Esophagus squamous epithelium (tissue), 5 donors: ENCODE data around the gene DDOST. TPM values are rescaled to one million over a fixed set of nuclear protein-coding genes. Genes with fewer than 3 reads are reported as not detected.

ENCODE experiments used
- DNase-seq: peaks from one replicate; lab custom pipeline; 2025; lab: John Stamatoyannopoulos, UW
- H3K27ac ChIP-seq, 4 donors: fragments of 200-600 bp; sonication (generic); one replicate each; pipeline ENCODE4 v1.5.1; 2016 to 2019; ENCODE audit warnings: mild to moderate bottlenecking in 1 of 4
- H3K27me3 ChIP-seq, 4 donors: fragments of 200-600 bp; sonication (generic); 1 replicate in 3 of 4; 2 replicates in 1 of 4; pipeline versions ENCODE4 v1.5.1 to v1.6.0; 2017 to 2021; ENCODE audit warnings: antibody characterized with exemption in 1 of 4
- H3K36me3 ChIP-seq, 3 donors: fragments of 200-600 bp; sonication (generic); one replicate each; pipeline ENCODE4 v1.5.1; 2016 to 2019
- H3K4me1 ChIP-seq, 3 donors: fragments of 200-600 bp; sonication (generic); one replicate each; pipeline ENCODE4 v1.5.1; 2017 to 2019
- H3K4me3 ChIP-seq, 4 donors: fragments of 200-600 bp; sonication (generic); 1 replicate in 3 of 4; 2 replicates in 1 of 4; pipeline ENCODE4 v1.5.1; 2016 to 2019; ENCODE audit warnings: mild to moderate bottlenecking in 2 of 4, moderate library complexity in 1 of 4
- H3K9me3 ChIP-seq, 3 donors: fragments of 200-600 bp; sonication (generic); one replicate each; pipeline ENCODE4 v1.5.1; 2016 to 2019
- POLR2A ChIP-seq, 4 donors: fragments of 450-650 bp; IDR thresholded peaks; one replicate each; pipeline ENCODE4 v1.6.1; 2017; ENCODE audit warnings: antibody characterized with exemption in 4 of 4, mild to moderate bottlenecking in 4 of 4, moderate library complexity in 3 of 4
- WGBS, 2 donors: methylation state at CpG; one replicate each; pipeline ENCODE4 v1.1.5; 2018; 5-methylcytosine and 5-hydroxymethylcytosine counted together
- intact Hi-C: fragments of 100-400 bp; cut with DNase I; formaldehyde crosslinking; loops from one replicate; pipeline ENCODE4 v1.15.0; 2022
- total RNA-seq, 4 donors: library from RNA; depleted of rRNA; stranded (reverse); fragments of >200 nt; gene quantifications; one replicate each; pipeline ENCODE4 v1.1.0, GENCODE V29; 2016
- TF ChIP-seq, protein P1 (sequence below), 6 experiments: fragments of 450-650 bp in 4 of 6; fragments of 200-600 bp in 2 of 6; sonication (generic) in 2 of 6; IDR thresholded peaks; one replicate each; pipeline ENCODE4 v1.5.1; 2016 to 2019; ENCODE audit warnings: antibody characterized with exemption in 6 of 6, mild to moderate bottlenecking in 4 of 6, moderate library complexity in 4 of 6
- donor health status: DM: yes; HTN: yes; CAD: no.

Gene DDOST
- total RNA-seq, 4 donors from 2014 or later = 106 to 183 (median 127) TPM

DNA sequence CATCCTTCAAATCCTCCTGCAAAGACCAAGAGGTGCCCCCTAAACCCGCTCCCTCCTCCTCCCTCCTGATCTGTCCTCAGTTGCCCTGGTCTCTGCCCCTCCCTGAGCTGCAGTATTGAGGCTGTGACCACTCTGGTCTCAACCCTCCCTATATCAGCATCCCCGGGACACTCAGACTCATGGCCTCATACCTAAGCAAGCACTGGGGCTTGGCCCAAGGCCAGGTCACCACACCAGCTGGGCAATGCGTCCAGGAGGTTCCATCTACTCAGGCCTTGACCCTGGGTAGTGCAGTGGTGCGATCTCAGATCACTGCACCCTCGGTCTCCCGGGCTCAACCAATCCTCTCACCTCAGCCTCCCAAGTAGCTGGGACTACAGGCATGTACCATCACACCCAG lies 46.9 kb upstream of the DDOST start:
- intact Hi-C loops = no loop called here
- Histone ChIP-seq H3K27ac (no peak overlapping the region), H3K4me3 (no peak overlapping the region), H3K9me3 (no peaks in the 10 kb centered on the region), H3K27me3 (peaks cover 0 to 20% (median 0%) of the 10 kb centered on the region in 4 donors), H3K4me1 (no peaks in the 10 kb centered on the region), H3K36me3 (no peaks in the 10 kb centered on the region)
- DNase-seq = no peak
- TF ChIP-seq, protein P1, sequence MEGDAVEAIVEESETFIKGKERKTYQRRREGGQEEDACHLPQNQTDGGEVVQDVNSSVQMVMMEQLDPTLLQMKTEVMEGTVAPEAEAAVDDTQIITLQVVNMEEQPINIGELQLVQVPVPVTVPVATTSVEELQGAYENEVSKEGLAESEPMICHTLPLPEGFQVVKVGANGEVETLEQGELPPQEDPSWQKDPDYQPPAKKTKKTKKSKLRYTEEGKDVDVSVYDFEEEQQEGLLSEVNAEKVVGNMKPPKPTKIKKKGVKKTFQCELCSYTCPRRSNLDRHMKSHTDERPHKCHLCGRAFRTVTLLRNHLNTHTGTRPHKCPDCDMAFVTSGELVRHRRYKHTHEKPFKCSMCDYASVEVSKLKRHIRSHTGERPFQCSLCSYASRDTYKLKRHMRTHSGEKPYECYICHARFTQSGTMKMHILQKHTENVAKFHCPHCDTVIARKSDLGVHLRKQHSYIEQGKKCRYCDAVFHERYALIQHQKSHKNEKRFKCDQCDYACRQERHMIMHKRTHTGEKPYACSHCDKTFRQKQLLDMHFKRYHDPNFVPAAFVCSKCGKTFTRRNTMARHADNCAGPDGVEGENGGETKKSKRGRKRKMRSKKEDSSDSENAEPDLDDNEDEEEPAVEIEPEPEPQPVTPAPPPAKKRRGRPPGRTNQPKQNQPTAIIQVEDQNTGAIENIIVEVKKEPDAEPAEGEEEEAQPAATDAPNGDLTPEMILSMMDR (IDR thresholded peaks at IDR 0.05) = no peak
- no peak for TF ChIP-seq POLR2A (IDR thresholded peaks at IDR 0.05)
- WGBS, 2 donors = 67 to 93% methylated on average over 3 to 6 of the region's 6 CpGs

DNA sequence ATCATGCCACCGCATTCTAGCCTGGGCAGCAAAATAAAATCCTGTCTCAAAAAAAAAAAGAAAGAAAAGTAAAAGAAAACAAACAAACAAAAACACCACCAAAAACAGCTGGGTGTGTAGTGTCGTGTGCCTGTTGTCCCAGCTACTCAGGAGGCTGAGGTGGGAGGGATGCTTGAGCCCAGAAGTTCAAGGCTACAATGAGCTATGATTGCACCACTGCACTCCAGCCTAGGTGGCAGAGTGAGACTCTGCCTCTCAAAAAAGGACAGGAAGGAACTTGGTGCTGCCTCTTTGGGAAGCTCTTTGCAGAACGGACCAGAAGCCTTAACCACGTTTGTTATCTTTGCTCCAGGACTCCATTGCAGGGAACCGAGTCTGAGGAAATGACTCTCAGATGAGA lies 45.7 kb upstream of the DDOST start:
- intact Hi-C loops = no loop called here
- no peaks in the 10 kb centered on the region for H3K4me1 ChIP-seq
- TF ChIP-seq POLR2A (IDR thresholded peaks at IDR 0.05) = no peak
- TF ChIP-seq, protein P1 (IDR thresholded peaks at IDR 0.05) = no peak
- 53 to 71% methylated on average over 2 to 5 of the region's 5 CpGs for WGBS, 2 donors
- DNase-seq = no peak
- no peaks in the 10 kb centered on the region for H3K9me3 ChIP-seq
- no peak overlapping the region for H3K27ac ChIP-seq
- peaks cover 0 to 15% (median 0%) of the 10 kb centered on the region in 4 donors for H3K27me3 ChIP-seq
- no peak overlapping the region for H3K4me3 ChIP-seq
- no peaks in the 10 kb centered on the region for H3K36me3 ChIP-seq

DNA sequence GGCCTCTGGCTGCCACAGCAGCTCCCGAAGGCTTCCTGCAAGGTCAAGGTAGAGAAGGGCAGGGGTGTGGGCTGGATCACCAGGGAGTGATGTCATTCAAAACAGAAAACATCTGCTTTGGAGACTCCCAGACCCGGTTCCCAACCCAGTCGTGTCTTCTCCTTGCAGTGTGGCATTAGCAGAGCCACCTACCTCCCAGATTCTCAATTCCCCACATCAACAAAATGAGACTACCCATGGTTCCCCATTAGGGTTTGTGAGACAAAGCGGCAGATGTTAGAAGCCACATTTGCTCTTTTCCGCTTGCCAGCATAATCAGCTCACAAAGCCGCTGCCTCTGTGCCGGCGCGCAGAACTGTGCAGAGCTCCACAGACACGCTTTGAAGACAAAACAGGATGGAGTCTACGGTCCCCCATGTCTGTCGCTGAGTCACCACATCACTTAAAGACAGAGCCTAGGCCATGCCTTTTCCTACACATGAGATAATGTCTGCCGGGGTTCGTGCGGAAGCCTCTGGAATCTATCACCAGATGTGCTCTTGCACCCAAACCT lies 44.1 kb upstream of the DDOST start:
- intact Hi-C loops = no loop called here
- no peak overlapping the region for H3K27ac ChIP-seq
- TF ChIP-seq POLR2A (IDR thresholded peaks at IDR 0.05) = no peak
- TF ChIP-seq, protein P1 (IDR thresholded peaks at IDR 0.05) = no peak
- H3K4me3 ChIP-seq = no peak overlapping the region
- H3K36me3 ChIP-seq = no peaks in the 10 kb centered on the region
- peaks cover 0 to 11% (median 0%) of the 10 kb centered on the region in 4 donors for H3K27me3 ChIP-seq
- DNase-seq = no peak
- no peaks in the 10 kb centered on the region for H3K4me1 ChIP-seq
- 85 to 87% methylated on average over 13 to 14 of the region's 15 CpGs for WGBS, 2 donors
- H3K9me3 ChIP-seq = no peaks in the 10 kb centered on the region

DNA sequence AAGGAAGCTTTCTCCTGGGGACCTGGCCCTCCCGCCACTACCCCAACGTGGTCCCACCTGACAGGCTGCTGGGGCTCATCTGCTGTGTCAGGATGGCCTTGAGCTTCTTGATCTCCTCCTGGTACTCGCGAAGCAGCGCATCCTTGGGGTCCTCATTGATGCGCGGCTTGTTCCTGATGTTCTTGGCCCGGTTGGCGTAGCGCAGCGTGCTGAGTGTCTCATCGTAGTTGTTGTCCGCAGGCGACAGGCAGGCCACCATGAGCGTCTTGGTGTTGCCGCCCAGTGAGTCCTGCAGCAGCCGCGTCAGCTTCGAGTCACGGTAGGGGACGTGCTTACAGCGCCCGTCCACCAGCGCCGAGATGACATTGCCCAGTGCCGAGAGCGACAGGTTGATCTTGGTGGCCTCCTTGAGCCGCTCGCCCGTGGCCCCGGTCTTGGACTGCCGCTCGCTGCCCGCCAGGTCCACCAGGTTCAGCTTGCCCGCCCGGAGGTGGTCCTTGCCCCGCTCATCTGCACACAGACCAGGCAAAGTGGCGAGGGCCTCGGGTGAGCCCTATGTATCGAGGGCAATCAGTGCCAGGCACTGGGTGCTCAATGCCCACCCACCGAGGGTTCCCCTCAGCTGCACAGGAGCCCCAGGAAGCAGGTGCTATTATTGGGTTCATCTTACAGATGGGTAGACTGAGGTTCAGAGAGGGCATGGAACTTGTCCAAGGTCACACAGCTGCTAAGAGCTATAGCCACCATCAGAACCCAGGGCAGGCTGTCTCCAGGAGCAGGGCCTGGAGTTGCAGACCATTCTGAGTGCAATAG lies 43.4 kb upstream of the DDOST start:
- Histone ChIP-seq H3K4me3 (no peak overlapping the region), H3K4me1 (no peaks in the 10 kb centered on the region), H3K9me3 (no peaks in the 10 kb centered on the region), H3K36me3 (no peaks in the 10 kb centered on the region), H3K27me3 (peaks cover 0 to 5% (median 0%) of the 10 kb centered on the region in 4 donors), H3K27ac (no peak overlapping the region)
- WGBS, 2 donors = 84 to 94% methylated on average over 5 to 13 of the region's 41 CpGs
- no peak for DNase-seq
- intact Hi-C loops = no loop called here
- no peak for TF ChIP-seq POLR2A (IDR thresholded peaks at IDR 0.05)
- TF ChIP-seq, protein P1 (IDR thresholded peaks at IDR 0.05) = no peak

DNA sequence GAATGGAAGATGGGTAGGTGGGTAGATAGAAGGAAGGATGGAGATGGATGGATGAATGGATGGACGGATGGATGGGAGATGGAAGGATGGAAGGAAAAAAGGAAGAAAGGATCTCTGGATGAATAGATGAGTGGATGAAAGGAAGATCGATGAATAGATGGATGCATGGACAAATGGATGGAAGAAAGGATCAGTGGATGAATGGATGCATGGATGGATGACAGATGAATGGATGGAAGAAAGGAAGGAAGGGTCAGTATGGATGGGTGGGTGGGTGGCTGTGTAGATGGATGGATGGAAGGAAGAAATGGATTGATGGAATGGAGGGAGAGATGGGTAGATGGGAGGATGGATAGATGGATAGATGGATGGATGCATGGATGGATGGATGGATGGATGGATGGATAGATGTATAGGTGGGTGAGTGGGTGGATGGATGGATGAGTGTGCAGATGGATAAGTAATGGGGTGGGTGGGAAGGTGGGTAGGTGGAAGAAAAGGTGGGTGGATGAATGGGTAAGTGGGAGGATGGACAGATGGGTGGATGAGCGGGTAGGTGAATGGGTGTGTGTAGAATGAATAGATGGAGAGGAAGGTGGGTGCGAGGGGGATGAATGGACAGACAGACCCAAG lies 42.1 kb upstream of the DDOST start:
- TF ChIP-seq POLR2A (IDR thresholded peaks at IDR 0.05) = no peak
- TF ChIP-seq, protein P1 (IDR thresholded peaks at IDR 0.05) = no peak
- intact Hi-C loops = no loop called here
- Histone ChIP-seq H3K27me3 (no peaks in the 10 kb centered on the region), H3K27ac (no peak overlapping the region), H3K4me1 (no peaks in the 10 kb centered on the region), H3K4me3 (no peak overlapping the region), H3K36me3 (no peaks in the 10 kb centered on the region), H3K9me3 (no peaks in the 10 kb centered on the region)
- no peak for DNase-seq
- 81 to 86% methylated on average over 4 of the region's 4 CpGs for WGBS, 2 donors
